NCI-H1092 treated with DMSO at 0.1 percent for 48 hours (cell line): ENCODE results near the gene BTBD16.

Experiments used
- DNase-seq: peaks from one replicate; lab custom pipeline; 2025; lab: John Stamatoyannopoulos, UW

The BTBD16 gene

GRCh38 chr10:122311716-122312115, 40.6 kb downstream of the BTBD16 start:
- DNase-seq = no peak

- DNase-seq = no peak
Measured at GRCh38 chr10:122316224-122316884, 45.3 kb downstream of the BTBD16 start.

GRCh38 chr10:122321960-122322359, 50.9 kb downstream of the BTBD16 start:
- DNase-seq = no peak

GRCh38 chr10:122323189-122323588, 52.1 kb downstream of the BTBD16 start:
- DNase-seq = no peak

- no peak for DNase-seq
Measured at GRCh38 chr10:122323941-122324675, 53.0 kb downstream of the BTBD16 start.

GRCh38 chr10:122325235-122325634, 54.1 kb downstream of the BTBD16 start:
- DNase-seq = no peak

GRCh38 chr10:122326385-122326784, 55.3 kb downstream of the BTBD16 start:
- no peak for DNase-seq

- no peak for DNase-seq
Measured at GRCh38 chr10:122326806-122327205, 55.7 kb downstream of the BTBD16 start.

GRCh38 chr10:122327237-122328206, 56.4 kb downstream of the BTBD16 start:
- no peak for DNase-seq

- DNase-seq = no peak
Measured at GRCh38 chr10:122328676-122329075, 57.6 kb downstream of the BTBD16 start.

GRCh38 chr10:122329416-122329815, 58.3 kb downstream of the BTBD16 start:
- DNase-seq = no peak

- DNase-seq = no peak
Measured at GRCh38 chr10:122331100-122331499, 60.0 kb downstream of the BTBD16 start.

- no peak for DNase-seq
Measured at GRCh38 chr10:122331615-122332446, 60.7 kb downstream of the BTBD16 start.

- DNase-seq = no peak
Measured at GRCh38 chr10:122333037-122333436, 61.9 kb downstream of the BTBD16 start.

- no peak for DNase-seq
Measured at GRCh38 chr10:122336332-122336731, 65.2 kb downstream of the BTBD16 start.

- DNase-seq = no peak
Measured at GRCh38 chr10:122336961-122337360, 65.9 kb downstream of the BTBD16 start.

GRCh38 chr10:122338609-122339441, 67.7 kb downstream of the BTBD16 start:
- DNase-seq = no peak

GRCh38 chr10:122341141-122341810, 70.2 kb downstream of the BTBD16 start:
- DNase-seq = no peak

GRCh38 chr10:122342293-122343134, 71.4 kb downstream of the BTBD16 start:
- no peak for DNase-seq
